ENCODE data around the gene CTNNA2.

Gene CTNNA2

GRCh38 chr2:80340022-80340421 is 827.2 kb downstream of the CTNNA2 start:
- no peak for DNase-seq

- DNase-seq, result no peak
Measured at GRCh38 chr2:80348078-80348477, 835.2 kb downstream of the CTNNA2 start.

GRCh38 chr2:80348953-80349352 is 836.1 kb downstream of the CTNNA2 start:
- DNase-seq, result no peak

GRCh38 chr2:80351231-80351630 is 838.4 kb downstream of the CTNNA2 start:
- peak; percentile 67 for DNase-seq

- DNase-seq, result no peak
Measured at GRCh38 chr2:80354858-80355257, 842.0 kb downstream of the CTNNA2 start.

- no peak for DNase-seq
Measured at GRCh38 chr2:80361904-80362303, 849.1 kb downstream of the CTNNA2 start.

- no peak for DNase-seq
Measured at GRCh38 chr2:80363330-80363729, 850.5 kb downstream of the CTNNA2 start.

GRCh38 chr2:80363791-80364349 is 851.0 kb downstream of the CTNNA2 start:
- no peak for DNase-seq

GRCh38 chr2:80364524-80365212 is 851.8 kb downstream of the CTNNA2 start:
- DNase-seq, result no peak

- DNase-seq, result peak; percentile 10
Measured at GRCh38 chr2:80365762-80366161, 852.9 kb downstream of the CTNNA2 start.

GRCh38 chr2:80370375-80371009 is 857.6 kb downstream of the CTNNA2 start:
- DNase-seq, result no peak

- DNase-seq, result no peak
Measured at GRCh38 chr2:80374105-80374504, 861.3 kb downstream of the CTNNA2 start.

GRCh38 chr2:80377071-80377470 is 864.2 kb downstream of the CTNNA2 start:
- DNase-seq, result peak; percentile 80

- peak; percentile 73 for DNase-seq
Measured at GRCh38 chr2:80380736-80381135, 867.9 kb downstream of the CTNNA2 start.

- DNase-seq, result no peak
Measured at GRCh38 chr2:80381666-80382065, 868.8 kb downstream of the CTNNA2 start.

GRCh38 chr2:80392441-80392840 is 879.6 kb downstream of the CTNNA2 start:
- peak; percentile 67 for DNase-seq

- no peak for DNase-seq
Measured at GRCh38 chr2:80393991-80394390, 881.1 kb downstream of the CTNNA2 start.

GRCh38 chr2:80395251-80395650 is 882.4 kb downstream of the CTNNA2 start:
- DNase-seq, result no peak

- no peak for DNase-seq
Measured at GRCh38 chr2:80396276-80396675, 883.4 kb downstream of the CTNNA2 start.

GRCh38 chr2:80403081-80403480 is 890.2 kb downstream of the CTNNA2 start:
- no peak for DNase-seq

GRCh38 chr2:80407377-80407776 is 894.5 kb downstream of the CTNNA2 start:
- no peak for DNase-seq

GRCh38 chr2:80410346-80410745 is 897.5 kb downstream of the CTNNA2 start:
- DNase-seq, result no peak

GRCh38 chr2:80413136-80413535 is 900.3 kb downstream of the CTNNA2 start:
- DNase-seq, result no peak

- no peak for DNase-seq
Measured at GRCh38 chr2:80417737-80418136, 904.9 kb downstream of the CTNNA2 start.
